Astrocyte of the hippocampus (primary cell): ENCODE results near the gene CASK.

Experiments used
- DNase-seq: peaks from one replicate; pipeline ENCODE4 v3.0.0; 2011; ENCODE audit warnings: low read depth, low spot score

Gene CASK

GRCh38 chrX:41923211-41923977 lies at the start of gene CASK:
Gene CASK, minus strand, starts transcription at chrX:41923554. Its CDS starts 566 bp downstream, at chrX:41922988.
- DNase-seq: peak; percentile 96

GRCh38 chrX:41971346-41971745 lies 48.0 kb upstream of the CASK start:
- DNase-seq: no peak

- no peak for DNase-seq
Observed at GRCh38 chrX:41970419-41970818, 47.1 kb upstream of the CASK start.

GRCh38 chrX:41963348-41963747 lies 40.0 kb upstream of the CASK start:
- DNase-seq: no peak

GRCh38 chrX:41960142-41960541 lies 36.8 kb upstream of the CASK start:
- no peak for DNase-seq

- no peak for DNase-seq
Observed at GRCh38 chrX:41958861-41959260, 35.5 kb upstream of the CASK start.

GRCh38 chrX:41956027-41956426 lies 32.7 kb upstream of the CASK start:
- DNase-seq: no peak

- DNase-seq: no peak
Observed at GRCh38 chrX:41952102-41952501, 28.7 kb upstream of the CASK start.

- no peak for DNase-seq
Observed at GRCh38 chrX:41946989-41947612, 23.7 kb upstream of the CASK start.

- DNase-seq: no peak
Observed at GRCh38 chrX:41946235-41946634, 22.9 kb upstream of the CASK start.

GRCh38 chrX:41935832-41936231 lies 12.5 kb upstream of the CASK start:
- no peak for DNase-seq

- no peak for DNase-seq
Observed at GRCh38 chrX:41933546-41933945, 10.2 kb upstream of the CASK start.

- DNase-seq: no peak
Observed at GRCh38 chrX:41932885-41933284, 9.5 kb upstream of the CASK start.

GRCh38 chrX:41931591-41931990 lies 8.2 kb upstream of the CASK start:
- no peak for DNase-seq

- DNase-seq: peak; percentile 52
Observed at GRCh38 chrX:41923978-41924683, 777 bp upstream of the CASK start.

- DNase-seq: peak; percentile 50
Observed at GRCh38 chrX:41922431-41923151, 763 bp downstream of the CASK start.

GRCh38 chrX:41921492-41922430 lies 1.6 kb downstream of the CASK start:
- DNase-seq: peak; percentile 43

GRCh38 chrX:41919870-41920269 lies 3.5 kb downstream of the CASK start:
- DNase-seq: no peak

GRCh38 chrX:41917517-41917916 lies 5.8 kb downstream of the CASK start:
- no peak for DNase-seq

- DNase-seq: no peak
Observed at GRCh38 chrX:41913476-41913875, 9.9 kb downstream of the CASK start.

GRCh38 chrX:41912923-41913322 lies 10.4 kb downstream of the CASK start:
- peak; percentile 33 for DNase-seq
